Ramos (cell line): ENCODE measurements around the gene CACNA1C.

Source experiments
- in situ Hi-C: fragments of 300-500 bp; cut with MboI; formaldehyde crosslinking; loops from one replicate; pipeline ENCODE4 v1.14.3; 2022; ENCODE audit warnings: low sequenced_read_pairs; ENCODE audit not compliant: unreplicated experiment

CACNA1C gene

GRCh38 chr12:2034633-2035430 lies 18.0 kb upstream of the CACNA1C start:
- in situ Hi-C loops, result no loop called here

- in situ Hi-C loops, result no loop called here
Measured at GRCh38 chr12:2035431-2036055, 17.2 kb upstream of the CACNA1C start.

GRCh38 chr12:2039034-2039433 lies 13.8 kb upstream of the CACNA1C start:
- in situ Hi-C loops, result no loop called here

GRCh38 chr12:2043054-2043453 lies 9.7 kb upstream of the CACNA1C start:
- in situ Hi-C loops, result no loop called here

GRCh38 chr12:2044165-2044564 lies 8.6 kb upstream of the CACNA1C start:
- in situ Hi-C loops, result no loop called here

GRCh38 chr12:2046957-2047356 lies 5.8 kb upstream of the CACNA1C start:
- in situ Hi-C loops, result no loop called here

- in situ Hi-C loops, result no loop called here
Measured at GRCh38 chr12:2047752-2048151, 5.0 kb upstream of the CACNA1C start.

GRCh38 chr12:2049604-2050540 lies 2.9 kb upstream of the CACNA1C start:
- in situ Hi-C loops, result loop anchor here (10.0 kb wide), 1 partner anchor 535 kb away; no protein-coding TSS in a partner anchor

GRCh38 chr12:2051700-2052621 lies 826 bp upstream of the CACNA1C start:
- in situ Hi-C loops, result loop anchor here (10.0 kb wide), 1 partner anchor 533 kb away; no protein-coding TSS in a partner anchor

- in situ Hi-C loops, result loop anchor here (10.0 kb wide), 1 partner anchor 531 kb away; no protein-coding TSS in a partner anchor
Measured at GRCh38 chr12:2053691-2054090, 904 bp downstream of the CACNA1C start.

- in situ Hi-C loops, result loop anchor here (5.0 to 10.0 kb wide), 2 partner anchors 233 to 530 kb away; no protein-coding TSS in a partner anchor
Measured at GRCh38 chr12:2054091-2055018, 1.6 kb downstream of the CACNA1C start.

- in situ Hi-C loops, result loop anchor here (5.0 to 10.0 kb wide), 2 partner anchors 230 to 528 kb away; no protein-coding TSS in a partner anchor
Measured at GRCh38 chr12:2057041-2057794, 4.4 kb downstream of the CACNA1C start.

- in situ Hi-C loops, result loop anchor here (5.0 to 10.0 kb wide), 2 partner anchors 229 to 527 kb away; no protein-coding TSS in a partner anchor
Measured at GRCh38 chr12:2057795-2058408, 5.1 kb downstream of the CACNA1C start.

- in situ Hi-C loops, result loop anchor here (5.0 to 10.0 kb wide), 2 partner anchors 228 to 526 kb away; no protein-coding TSS in a partner anchor
Measured at GRCh38 chr12:2058837-2059236, 6.0 kb downstream of the CACNA1C start.

GRCh38 chr12:2061402-2061801 lies 8.6 kb downstream of the CACNA1C start:
- in situ Hi-C loops, result no loop called here

- in situ Hi-C loops, result no loop called here
Measured at GRCh38 chr12:2064071-2064507, 11.3 kb downstream of the CACNA1C start.

- in situ Hi-C loops, result no loop called here
Measured at GRCh38 chr12:2068653-2069052, 15.9 kb downstream of the CACNA1C start.
